Measurements from ENCODE around the gene PAX8.
"Not testable (repeated sequence)": the region's sequence is repeated elsewhere in the genome, so short reads cannot be mapped to it uniquely, and the experiment has no call there.

- TF ChIP-seq, protein P1, sequence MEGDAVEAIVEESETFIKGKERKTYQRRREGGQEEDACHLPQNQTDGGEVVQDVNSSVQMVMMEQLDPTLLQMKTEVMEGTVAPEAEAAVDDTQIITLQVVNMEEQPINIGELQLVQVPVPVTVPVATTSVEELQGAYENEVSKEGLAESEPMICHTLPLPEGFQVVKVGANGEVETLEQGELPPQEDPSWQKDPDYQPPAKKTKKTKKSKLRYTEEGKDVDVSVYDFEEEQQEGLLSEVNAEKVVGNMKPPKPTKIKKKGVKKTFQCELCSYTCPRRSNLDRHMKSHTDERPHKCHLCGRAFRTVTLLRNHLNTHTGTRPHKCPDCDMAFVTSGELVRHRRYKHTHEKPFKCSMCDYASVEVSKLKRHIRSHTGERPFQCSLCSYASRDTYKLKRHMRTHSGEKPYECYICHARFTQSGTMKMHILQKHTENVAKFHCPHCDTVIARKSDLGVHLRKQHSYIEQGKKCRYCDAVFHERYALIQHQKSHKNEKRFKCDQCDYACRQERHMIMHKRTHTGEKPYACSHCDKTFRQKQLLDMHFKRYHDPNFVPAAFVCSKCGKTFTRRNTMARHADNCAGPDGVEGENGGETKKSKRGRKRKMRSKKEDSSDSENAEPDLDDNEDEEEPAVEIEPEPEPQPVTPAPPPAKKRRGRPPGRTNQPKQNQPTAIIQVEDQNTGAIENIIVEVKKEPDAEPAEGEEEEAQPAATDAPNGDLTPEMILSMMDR (IDR thresholded peaks at IDR 0.05; ENCODE audit: low read depth, low read length), result not testable (repeated sequence)
- TF ChIP-seq EZH2phosphoT487 (IDR thresholded peaks at IDR 0.05; ENCODE audit: low read depth), result not testable (repeated sequence)
These were observed 32.5 kb upstream of the PAX8 start for GRCh38 chr2:113311191-113311590.
